Ramos (cell line): ENCODE measurements around the gene BORCS6.
"Not testable (repeated sequence)": the region's sequence is repeated elsewhere in the genome, so short reads cannot be mapped to it uniquely, and the experiment has no call there.

ENCODE experiments used
- in situ Hi-C: fragments of 300-500 bp; cut with MboI; formaldehyde crosslinking; loops from one replicate; pipeline ENCODE4 v1.14.3; 2022; ENCODE audit warnings: low sequenced_read_pairs; ENCODE audit not compliant: unreplicated experiment

BORCS6 gene

GRCh38 chr17:8176197-8176940, 13.6 kb downstream of the BORCS6 start, which contains the start of gene TMEM107:
Gene TMEM107, minus strand, starts transcription at chr17:8176380. Its CDS starts 94 bp downstream, at chr17:8176286.
- in situ Hi-C loops, result no loop called here

GRCh38 chr17:8175795-8176196, 14.2 kb downstream of the BORCS6 start:
- in situ Hi-C loops, result no loop called here

- in situ Hi-C loops, result no loop called here
These were observed 16.1 kb downstream of the BORCS6 start for GRCh38 chr17:8173871-8174322.

- in situ Hi-C loops, result no loop called here
These were observed 16.7 kb downstream of the BORCS6 start for GRCh38 chr17:8173056-8173870.

- in situ Hi-C loops, result not testable (repeated sequence)
These were observed 19.8 kb downstream of the BORCS6 start for GRCh38 chr17:8170186-8170585.

- in situ Hi-C loops, result no loop called here
These were observed 22.5 kb downstream of the BORCS6 start for GRCh38 chr17:8167526-8167925.

- in situ Hi-C loops, result no loop called here
These were observed 23.2 kb downstream of the BORCS6 start for GRCh38 chr17:8166731-8167130.

GRCh38 chr17:8164815-8165131, 25.2 kb downstream of the BORCS6 start:
- in situ Hi-C loops, result no loop called here

- in situ Hi-C loops, result no loop called here
These were observed 25.8 kb downstream of the BORCS6 start for GRCh38 chr17:8163978-8164814.

- in situ Hi-C loops, result no loop called here
These were observed 26.7 kb downstream of the BORCS6 start for GRCh38 chr17:8162997-8163977.

- in situ Hi-C loops, result no loop called here
These were observed 27.6 kb downstream of the BORCS6 start, which contains the start of gene VAMP2 for GRCh38 chr17:8162233-8162996. Gene VAMP2, minus strand, starts transcription at chr17:8162948. Its CDS starts 69 bp downstream, at chr17:8162879.

GRCh38 chr17:8161289-8162232, 28.4 kb downstream of the BORCS6 start:
- in situ Hi-C loops, result no loop called here

GRCh38 chr17:8160741-8161221, 29.2 kb downstream of the BORCS6 start:
- in situ Hi-C loops, result no loop called here

GRCh38 chr17:8160224-8160577, 29.8 kb downstream of the BORCS6 start:
- in situ Hi-C loops, result no loop called here

GRCh38 chr17:8159459-8160223, 30.3 kb downstream of the BORCS6 start:
- in situ Hi-C loops, result no loop called here

- in situ Hi-C loops, result no loop called here
These were observed 31.0 kb downstream of the BORCS6 start for GRCh38 chr17:8159032-8159400.
